GM12892 (cell line): ENCODE measurements around the gene RPUSD4.

ENCODE experiments used
- POLR2A ChIP-seq: IDR thresholded peaks from 2 replicates; pipeline ENCODE4 v1.6.1; 2011; ENCODE audit warnings: low read depth, low read length, control low read depth
- POLR2AphosphoS5 ChIP-seq: IDR thresholded peaks from 2 replicates; pipeline ENCODE4 v1.6.1; 2011; ENCODE audit warnings: low read depth, low read length, control low read depth
- TAF1 ChIP-seq: IDR thresholded peaks from 2 replicates; pipeline ENCODE4 v1.6.1; 2011; ENCODE audit warnings: low read depth, mild to moderate bottlenecking, control low read depth, low read length, borderline replicate concordance

GRCh38 chr11:126163074-126163700, 48.3 kb downstream of the RPUSD4 start:
- TF ChIP-seq POLR2AphosphoS5 (no peak), POLR2A (no peak), TAF1 (no peak)
